HG03520 (cell line): ENCODE data around the gene TBXAS1.
A peak's percentile ranks its signal among the peaks of the same experiment; 100 is the strongest.

ENCODE experiments used
- ATAC-seq: cut with Tn5 transposase; IDR thresholded peaks from one replicate; pipeline ENCODE4 v1.9.1; 2021; ENCODE audit warnings: mild to moderate bottlenecking, moderate library complexity; ENCODE audit not compliant: unreplicated experiment

Gene TBXAS1

GRCh38 chr7:140039896-140040295 lies 210.8 kb downstream of the TBXAS1 start:
- no peak for ATAC-seq

DNA sequence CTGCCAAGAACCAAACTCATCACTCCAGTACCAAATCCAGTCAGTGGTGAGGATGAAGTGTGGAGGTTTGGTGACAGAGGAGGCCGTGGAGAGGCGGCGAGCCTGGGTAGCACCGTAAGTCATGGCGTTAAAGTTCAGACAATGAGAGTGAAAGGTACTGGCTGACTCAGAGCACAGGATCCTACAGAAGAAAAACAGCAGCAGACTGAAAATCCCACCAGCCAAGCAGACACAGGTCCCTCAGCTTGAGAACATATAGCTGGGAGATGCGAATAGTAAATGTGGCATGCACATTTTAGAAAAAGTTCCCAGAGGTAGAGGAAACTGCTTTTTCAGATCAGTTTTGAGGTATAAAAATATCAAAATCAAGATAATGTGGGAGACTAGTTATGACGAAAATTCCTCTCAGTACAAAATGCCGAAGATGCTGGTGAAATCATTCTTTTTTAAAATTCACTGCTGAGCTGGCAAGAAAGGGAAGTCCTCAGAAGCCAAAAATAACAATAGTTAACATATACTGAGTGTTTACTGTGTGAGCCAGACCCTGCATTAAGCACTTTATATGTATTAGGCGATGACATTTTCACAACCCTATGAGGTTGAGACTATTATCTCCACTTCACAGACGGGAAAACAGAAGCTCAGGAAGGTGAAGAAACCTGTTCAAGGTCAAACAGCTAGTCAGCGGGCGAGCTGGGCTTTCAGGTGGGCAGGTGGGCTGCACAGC lies 212.8 kb downstream of the TBXAS1 start:
- ATAC-seq = no peak

DNA sequence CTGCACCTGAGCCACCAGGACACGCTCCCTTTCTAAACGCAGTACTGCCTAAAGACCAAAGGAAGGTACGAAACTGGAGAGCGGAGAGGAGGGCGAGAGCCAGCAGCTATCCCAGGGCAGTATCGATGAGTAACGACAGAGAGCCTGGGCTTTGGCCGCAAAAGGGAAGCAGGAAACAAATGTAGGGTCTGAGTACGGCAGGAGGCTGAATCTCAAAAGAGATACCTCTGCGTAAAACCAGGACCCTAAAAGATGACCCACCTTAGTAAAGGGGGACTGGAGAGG lies 213.3 kb downstream of the TBXAS1 start:
- no peak for ATAC-seq

- ATAC-seq = no peak
Measured at GRCh38 chr7:140044251-140044650, 215.2 kb downstream of the TBXAS1 start.

DNA sequence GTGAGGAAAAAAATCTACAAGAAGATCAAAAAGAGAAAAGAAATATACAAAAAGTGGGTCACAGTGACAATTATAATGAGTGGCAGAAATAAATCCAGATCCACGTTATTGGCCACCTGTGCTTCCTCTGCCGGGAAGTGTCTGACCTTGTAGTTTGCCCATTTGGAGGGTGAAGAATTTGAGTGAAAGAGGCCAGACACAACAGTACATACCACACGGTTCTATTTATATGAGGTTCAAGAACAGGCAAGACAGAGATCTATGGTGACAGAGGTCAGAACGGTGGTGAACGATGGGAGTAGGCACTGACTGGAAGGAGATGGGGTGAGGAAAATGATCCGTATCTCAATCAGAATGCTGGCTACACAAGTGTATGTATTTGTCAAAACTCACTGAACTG lies 216.6 kb downstream of the TBXAS1 start:
- no peak for ATAC-seq

DNA sequence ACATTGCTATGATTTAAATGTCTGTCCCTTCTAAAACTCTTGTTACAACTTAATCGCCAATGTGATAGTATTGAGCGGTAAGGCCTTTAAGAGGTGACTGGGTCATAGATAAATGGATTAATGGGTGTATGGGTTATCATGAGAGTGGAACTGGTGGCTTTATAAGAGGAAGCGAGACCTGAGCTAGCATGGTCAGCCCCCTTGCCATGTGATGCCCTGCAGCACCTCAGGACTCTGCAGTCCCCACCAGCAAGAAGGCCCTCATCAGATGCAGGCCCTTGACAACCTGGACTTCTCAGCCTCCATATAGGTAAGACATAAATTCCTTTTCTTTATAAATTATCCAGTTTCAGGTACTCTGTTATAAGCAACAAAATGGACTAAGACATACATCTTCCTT lies 218.1 kb downstream of the TBXAS1 start:
- ATAC-seq = no peak

DNA sequence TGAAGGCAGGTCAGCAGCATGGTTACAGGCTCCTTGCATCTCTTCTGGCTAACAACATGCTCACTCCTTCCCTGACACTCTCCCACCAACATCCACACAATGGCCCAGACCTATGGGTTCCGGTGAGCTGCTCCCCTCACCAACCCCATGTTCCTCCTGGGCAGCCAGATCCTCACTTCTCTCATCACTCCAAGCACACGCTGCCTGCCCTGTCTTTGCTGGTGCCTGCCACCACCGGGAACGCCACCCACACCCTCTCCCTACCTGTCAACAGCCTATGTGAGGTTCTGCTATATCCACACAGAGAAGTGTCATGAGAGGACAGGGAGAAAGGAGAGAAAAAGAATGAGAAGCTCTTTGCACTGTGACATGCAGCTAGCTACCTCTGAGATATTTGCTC lies 219.1 kb downstream of the TBXAS1 start:
- ATAC-seq = no peak

GRCh38 chr7:140048989-140049338 lies 219.9 kb downstream of the TBXAS1 start:
- no peak for ATAC-seq

GRCh38 chr7:140049339-140050024 lies 220.4 kb downstream of the TBXAS1 start:
- ATAC-seq = no peak

DNA sequence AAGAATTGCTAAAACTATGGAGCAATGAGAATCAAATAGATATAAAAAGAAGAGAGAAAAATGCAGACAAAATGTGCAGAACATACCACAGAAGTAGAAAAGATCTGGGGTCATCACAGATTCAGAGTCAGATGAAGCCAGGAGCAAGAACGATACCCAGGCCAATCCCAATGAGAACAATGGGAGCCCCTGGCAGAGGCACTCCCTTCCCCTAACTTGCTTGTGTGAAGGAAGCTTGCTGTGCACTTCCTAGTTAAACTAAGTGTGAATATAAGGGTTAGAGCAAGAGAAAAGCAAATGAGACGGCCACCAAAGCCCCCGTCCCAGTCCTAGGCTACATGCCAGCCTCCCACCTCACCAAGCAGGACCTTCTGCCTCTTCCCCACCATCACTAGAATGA lies 221.0 kb downstream of the TBXAS1 start:
- no peak for ATAC-seq

GRCh38 chr7:140051820-140052219 lies 222.8 kb downstream of the TBXAS1 start:
- no peak for ATAC-seq

DNA sequence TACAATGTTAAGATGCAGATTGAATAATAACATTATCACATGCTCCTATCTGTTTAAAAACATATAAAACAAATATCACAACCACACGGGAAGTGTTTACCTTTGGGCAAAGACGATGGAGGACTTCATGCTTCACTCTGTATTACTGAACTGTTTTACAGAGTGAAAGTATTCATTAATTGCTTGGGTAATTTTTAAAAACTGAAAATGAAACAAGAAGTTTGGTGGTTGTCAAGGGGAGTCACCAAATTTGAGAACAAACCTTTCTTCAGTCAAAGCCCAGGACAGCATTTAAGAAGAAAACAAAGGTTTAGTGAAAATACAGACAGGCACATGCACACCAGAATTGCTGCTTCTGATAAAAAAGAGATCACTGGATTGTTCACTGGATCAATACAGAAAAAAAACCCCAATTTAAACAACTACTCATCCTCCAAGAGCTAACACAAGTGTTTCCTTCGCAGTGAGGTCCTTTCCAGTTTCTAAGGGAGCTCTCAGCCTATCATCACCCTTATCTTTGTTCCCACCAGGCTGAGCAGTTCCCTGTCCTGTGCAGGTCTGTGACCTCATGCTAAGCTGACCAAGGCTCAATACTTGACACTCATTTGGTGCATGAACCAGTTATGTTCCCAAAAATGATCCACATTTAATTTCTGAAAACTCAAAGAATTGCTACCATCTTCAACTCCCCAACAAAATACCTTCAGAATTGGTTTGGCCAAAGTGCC lies 224.9 kb downstream of the TBXAS1 start:
- ATAC-seq = peak; percentile 80

- no peak for ATAC-seq
Measured at GRCh38 chr7:140054751-140055150, 225.7 kb downstream of the TBXAS1 start.

DNA sequence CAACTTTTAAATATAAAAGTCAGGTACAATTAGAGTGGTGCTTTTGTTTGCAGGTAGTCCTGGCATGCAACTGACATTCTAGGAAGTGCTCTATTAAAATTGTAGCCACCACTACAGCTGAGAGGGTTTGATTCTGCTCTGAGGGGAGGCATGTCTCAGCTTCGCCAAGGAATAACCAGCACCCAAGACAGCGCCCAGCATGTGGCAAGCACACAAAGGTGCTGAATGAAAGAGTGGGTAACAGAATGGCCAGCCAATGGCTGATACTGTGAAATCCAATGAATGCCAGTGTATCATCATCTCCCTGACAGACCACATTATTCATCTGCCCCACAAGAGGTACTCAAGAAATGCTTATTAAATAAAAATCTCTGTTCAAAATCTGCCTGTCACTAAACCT lies 226.8 kb downstream of the TBXAS1 start:
- no peak for ATAC-seq

DNA sequence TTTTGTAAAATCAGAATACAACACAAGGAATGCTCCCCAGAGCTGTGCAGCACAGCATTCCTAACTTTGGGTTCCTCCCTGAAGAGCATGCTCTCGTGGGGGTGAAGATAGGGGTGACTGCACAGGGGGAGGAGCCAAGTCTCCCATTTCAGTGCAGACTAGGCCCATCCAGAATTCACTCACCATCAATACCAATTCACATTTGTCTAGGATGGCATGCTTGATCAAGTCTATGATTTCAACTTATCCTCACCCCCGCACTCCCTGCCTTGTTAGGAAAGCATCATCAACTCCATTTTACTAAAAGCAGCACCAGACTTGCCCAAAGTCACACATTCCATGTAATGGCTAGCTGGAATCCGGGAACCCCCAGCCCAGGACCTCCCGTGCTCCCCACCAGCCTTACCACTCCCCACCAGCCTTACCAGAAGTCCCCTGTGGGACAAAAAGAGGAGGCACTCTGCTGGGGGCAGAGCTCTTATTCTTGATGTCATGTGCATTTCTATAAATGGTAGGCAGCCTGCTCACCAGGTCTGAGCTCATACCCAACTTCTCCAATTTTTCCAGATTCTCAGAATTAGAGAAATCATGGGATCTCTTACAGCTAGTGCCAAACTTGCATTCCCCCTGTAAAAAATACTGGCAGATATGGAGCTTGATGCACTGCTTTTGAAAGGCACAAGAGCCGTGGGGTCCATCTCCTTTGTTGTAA lies 227.5 kb downstream of the TBXAS1 start:
- ATAC-seq = no peak

- ATAC-seq = no peak
Measured at GRCh38 chr7:140057143-140057535, 228.1 kb downstream of the TBXAS1 start.

DNA sequence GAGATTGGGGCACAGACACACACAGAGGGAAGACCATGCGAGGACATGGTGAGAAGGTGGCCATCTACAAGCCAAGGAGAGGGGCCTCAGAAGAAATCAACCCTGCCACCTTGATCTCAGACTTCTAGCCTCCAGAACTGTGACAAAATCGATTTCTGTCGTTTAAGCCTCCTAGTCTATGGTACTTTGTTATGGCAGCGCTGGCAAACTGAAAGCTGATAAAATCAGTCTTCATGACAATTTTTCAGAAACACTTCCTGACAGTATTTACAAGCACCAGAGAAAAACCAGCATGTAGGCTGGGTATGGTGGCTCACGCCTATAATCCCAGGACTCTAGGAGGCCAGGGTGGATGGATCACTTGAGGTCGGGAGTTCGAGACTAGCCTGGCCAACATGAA lies 229.5 kb downstream of the TBXAS1 start:
- ATAC-seq = no peak

DNA sequence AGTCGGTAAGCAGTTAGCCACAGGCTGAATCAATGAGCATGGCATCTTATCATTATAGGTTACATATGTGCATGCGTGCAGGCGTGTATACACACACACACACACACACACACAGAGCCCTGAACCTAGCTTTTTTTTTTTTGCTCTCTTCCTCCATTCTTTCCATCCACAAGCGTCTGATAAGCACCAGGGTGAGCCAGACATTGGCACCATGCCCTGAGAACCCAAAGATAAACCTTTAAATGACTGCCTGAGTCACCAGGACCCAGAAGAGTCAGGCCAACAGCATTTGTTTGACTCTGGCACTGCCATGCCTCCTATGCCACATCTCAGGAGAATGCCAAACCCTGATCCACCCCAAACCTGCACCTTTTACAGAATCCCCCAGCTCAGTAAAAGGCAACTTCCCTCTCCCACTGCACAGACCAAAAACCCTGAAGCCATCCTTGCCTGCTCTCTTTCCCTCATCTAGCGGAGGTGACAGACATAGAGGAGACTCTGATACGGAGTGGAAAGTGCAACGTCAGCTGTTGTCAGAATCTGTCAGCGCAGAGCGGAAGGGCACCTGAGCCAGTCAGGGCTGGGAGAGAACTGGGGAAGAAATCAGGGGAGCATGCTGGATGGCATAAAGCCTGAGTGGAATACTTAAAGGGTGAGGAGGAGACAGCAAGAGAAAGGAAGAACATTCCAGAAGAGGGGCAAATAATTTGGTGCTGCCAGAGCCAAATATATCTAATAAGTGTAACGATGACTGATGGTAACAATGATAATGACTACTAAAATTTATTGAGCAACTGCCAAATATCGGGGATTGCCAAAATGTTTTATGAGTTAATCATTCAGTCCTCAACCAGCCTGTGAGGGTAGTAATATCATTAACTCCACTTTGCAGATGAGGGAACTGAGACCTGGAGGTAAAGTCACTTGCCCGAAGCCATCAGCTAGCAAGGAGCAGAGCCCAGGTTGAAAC lies 230.5 kb downstream of the TBXAS1 start:
- ATAC-seq = no peak

DNA sequence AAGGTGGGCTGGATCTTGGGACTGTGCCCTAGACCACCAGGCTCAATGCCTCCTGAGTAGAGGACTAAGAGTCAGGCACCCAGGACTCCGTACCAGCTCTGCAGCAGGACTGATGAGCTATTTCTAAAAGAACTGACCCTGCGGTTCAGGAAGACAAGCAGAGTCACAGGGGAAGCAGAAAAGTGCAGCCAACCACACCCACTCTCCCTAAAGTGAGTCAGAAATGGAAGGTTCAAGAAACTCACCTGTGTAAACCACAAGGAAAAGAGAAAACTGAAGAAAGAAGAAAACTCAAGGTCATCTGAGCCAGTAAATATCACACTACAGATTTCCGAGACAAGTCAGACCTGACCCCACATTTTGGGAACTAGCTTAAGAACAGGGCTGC lies 231.2 kb downstream of the TBXAS1 start:
- no peak for ATAC-seq

- no peak for ATAC-seq
Measured at GRCh38 chr7:140060788-140061606, 231.9 kb downstream of the TBXAS1 start.
